Right lobe of liver (tissue), 6 donors: ENCODE measurements around the gene THADA. TPM values are rescaled to one million over a fixed set of nuclear protein-coding genes. Genes with fewer than 3 reads are reported as not detected.

Experiments
- ATAC-seq, 4 donors: fragments of 200-7000 bp; cut with Tn5 transposase; one replicate each; pipeline ENCODE4 v1.9.1; 2020; ENCODE audit warnings: mild to moderate bottlenecking in 4 of 4, moderate library complexity in 4 of 4
- DNase-seq, 3 donors: peaks; one replicate each; pipeline ENCODE4 v3.0.0-alpha.2; 2020
- H3K27ac ChIP-seq, 3 donors: fragments of 200-600 bp; one replicate each; pipeline ENCODE4 v1.8.0; 2022
- H3K27me3 ChIP-seq, 2 donors: fragments of 200-600 bp; one replicate each; pipeline ENCODE4 v1.8.0; 2022
- H3K36me3 ChIP-seq, 4 donors: fragments of 200-600 bp; sonication (generic) in 1 of 4; one replicate each; pipeline versions ENCODE4 v1.5.1 to v1.8.0; 2017 to 2022; ENCODE audit warnings: control low read depth in 1 of 4
- H3K4me1 ChIP-seq, 4 donors: fragments of 200-600 bp; sonication (generic) in 1 of 4; one replicate each; pipeline versions ENCODE4 v1.5.1 to v1.8.0; 2017 to 2022; ENCODE audit warnings: control low read depth in 1 of 4
- H3K4me3 ChIP-seq, 3 donors: fragments of 200-600 bp; one replicate each; pipeline ENCODE4 v1.8.0; 2022
- H3K9me3 ChIP-seq, 4 donors: fragments of 200-600 bp; sonication (generic) in 1 of 4; one replicate each; pipeline versions ENCODE4 v1.5.1 to v1.8.0; 2017 to 2022; ENCODE audit warnings: control low read depth in 1 of 4
- POLR2A ChIP-seq: fragments of 450-650 bp; IDR thresholded peaks from one replicate; pipeline ENCODE4 v1.6.1; 2017; ENCODE audit warnings: antibody characterized with exemption, mild to moderate bottlenecking
- WGBS: methylation state at CpG from one replicate; pipeline ENCODE4 v1.1.6; 2018; ENCODE audit warnings: low coverage, low lambda C conversion rate; ENCODE audit not compliant: insufficient coverage; ENCODE audit errors: missing lambda C conversion rate; 5-methylcytosine and 5-hydroxymethylcytosine counted together
- intact Hi-C, 2 donors: fragments of 100-400 bp; cut with DNase I; formaldehyde crosslinking; loops; one replicate each; pipeline versions ENCODE4 v1.11.2 to v1.14.1; 2022
- total RNA-seq, 6 experiments: library from RNA; depleted of rRNA in 2 of 6; stranded (reverse); fragments of >200 nt in 2 of 6; fragmentation: NEBNext Ultra II Directional in 3 of 6; extraction: Animal tissue kit (Norgen Biotek cat#: 25700) in 3 of 6; gene quantifications; one replicate each; pipeline versions ENCODE4 v1.1.0 to v1.2.4, GENCODE V29; 2016 to 2023
- TF ChIP-seq, protein P1 (sequence below), 4 donors: fragments of 200-600 bp in 3 of 4; fragments of 450-650 bp in 1 of 4; IDR thresholded peaks; one replicate each; pipeline versions ENCODE4 v1.5.1 to v1.8.0; 2016 to 2022; ENCODE audit warnings: antibody characterized with exemption in 4 of 4, mild to moderate bottlenecking in 2 of 4
- donor health status: DM: no; HTN: yes; CAD: no.
- donor health status: DM: no; HTN: no; CAD: no.
- donor health status: DM: no; HTN: no; CAD: no.
- donor health status: DM: no; HTN: yes; CAD: no.
- donor health status: DM: no; HTN: yes; CAD: no.

Gene THADA
- total RNA-seq, 6 experiments from 2014 or later = 12.2 to 21.6 (median 14.0) TPM

DNA sequence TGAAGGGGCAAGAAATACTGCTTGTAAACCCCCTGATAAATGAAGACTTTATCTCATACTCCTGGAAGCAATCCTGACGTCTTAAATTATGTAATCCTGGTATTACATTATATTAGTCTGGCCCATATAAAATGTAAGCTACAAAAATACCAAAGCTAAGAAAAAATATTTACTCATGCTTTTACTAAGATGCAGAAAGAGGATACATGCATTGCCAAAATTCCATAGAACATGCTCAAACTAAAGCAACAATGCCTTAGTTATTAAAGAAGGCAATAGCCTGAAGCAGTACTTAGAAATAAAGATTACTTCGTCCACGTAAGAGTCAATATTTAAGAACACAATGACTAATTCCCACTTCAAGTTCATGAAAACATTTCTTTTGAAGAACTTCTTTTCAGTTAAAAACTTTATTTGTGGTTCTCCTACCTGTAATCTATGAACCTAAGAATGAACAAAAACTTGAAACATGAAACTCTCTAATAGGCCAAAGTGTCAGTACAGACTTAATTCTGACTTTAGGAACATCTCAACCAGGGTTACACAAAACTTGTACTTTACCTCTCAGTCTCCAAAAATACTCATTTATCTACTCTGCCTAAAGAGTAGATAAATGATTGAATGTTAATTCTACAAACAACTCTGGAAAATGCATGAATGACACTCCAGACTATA is 117.3 kb downstream of the THADA start:
- intact Hi-C loops = no loop called here
- Histone ChIP-seq H3K36me3 (no peaks in the 10 kb centered on the region), H3K27ac (no peak overlapping the region), H3K9me3 (no peaks in the 10 kb centered on the region), H3K4me3 (no peak overlapping the region), H3K27me3 (no peaks in the 10 kb centered on the region), H3K4me1 (peaks cover 0 to 9% (median 3%) of the 10 kb centered on the region in 4 donors)
- no peak for DNase-seq
- no peak for ATAC-seq
- 72% methylated on average over 3 of the region's 3 CpGs for WGBS
- TF ChIP-seq, protein P1, sequence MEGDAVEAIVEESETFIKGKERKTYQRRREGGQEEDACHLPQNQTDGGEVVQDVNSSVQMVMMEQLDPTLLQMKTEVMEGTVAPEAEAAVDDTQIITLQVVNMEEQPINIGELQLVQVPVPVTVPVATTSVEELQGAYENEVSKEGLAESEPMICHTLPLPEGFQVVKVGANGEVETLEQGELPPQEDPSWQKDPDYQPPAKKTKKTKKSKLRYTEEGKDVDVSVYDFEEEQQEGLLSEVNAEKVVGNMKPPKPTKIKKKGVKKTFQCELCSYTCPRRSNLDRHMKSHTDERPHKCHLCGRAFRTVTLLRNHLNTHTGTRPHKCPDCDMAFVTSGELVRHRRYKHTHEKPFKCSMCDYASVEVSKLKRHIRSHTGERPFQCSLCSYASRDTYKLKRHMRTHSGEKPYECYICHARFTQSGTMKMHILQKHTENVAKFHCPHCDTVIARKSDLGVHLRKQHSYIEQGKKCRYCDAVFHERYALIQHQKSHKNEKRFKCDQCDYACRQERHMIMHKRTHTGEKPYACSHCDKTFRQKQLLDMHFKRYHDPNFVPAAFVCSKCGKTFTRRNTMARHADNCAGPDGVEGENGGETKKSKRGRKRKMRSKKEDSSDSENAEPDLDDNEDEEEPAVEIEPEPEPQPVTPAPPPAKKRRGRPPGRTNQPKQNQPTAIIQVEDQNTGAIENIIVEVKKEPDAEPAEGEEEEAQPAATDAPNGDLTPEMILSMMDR (IDR thresholded peaks at IDR 0.05) = no peak
- no peak for TF ChIP-seq POLR2A

DNA sequence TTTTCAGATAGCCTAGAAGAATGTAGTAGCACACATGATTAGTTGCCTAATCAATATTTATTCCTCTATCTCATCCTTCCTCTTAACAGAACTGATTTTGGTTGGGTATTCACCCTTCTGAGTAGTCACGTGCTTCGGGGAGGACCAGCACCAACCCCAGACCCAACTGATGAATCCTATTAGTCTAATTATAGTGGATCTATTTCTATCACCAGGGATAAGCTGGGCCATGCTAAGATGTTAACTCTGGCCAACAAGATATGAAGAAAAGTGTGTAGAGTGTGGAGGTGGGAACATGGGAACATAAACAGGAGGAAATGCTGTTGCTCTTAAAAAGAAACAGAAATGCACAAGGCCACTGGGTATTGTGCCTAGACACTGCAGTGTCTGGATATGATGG is 119.9 kb downstream of the THADA start:
- H3K27me3 ChIP-seq = no peaks in the 10 kb centered on the region
- no peak overlapping the region for H3K27ac ChIP-seq
- H3K4me1 ChIP-seq = no peaks in the 10 kb centered on the region
- WGBS = 95% methylated on average over 2 of the region's 2 CpGs
- ATAC-seq (no peak), DNase-seq (no peak)
- H3K4me3 ChIP-seq = no peak overlapping the region
- H3K36me3 ChIP-seq = no peaks in the 10 kb centered on the region
- H3K9me3 ChIP-seq = no peaks in the 10 kb centered on the region
- TF ChIP-seq POLR2A = no peak
- TF ChIP-seq, protein P1 (IDR thresholded peaks at IDR 0.05) = no peak
- intact Hi-C loops = no loop called here

DNA sequence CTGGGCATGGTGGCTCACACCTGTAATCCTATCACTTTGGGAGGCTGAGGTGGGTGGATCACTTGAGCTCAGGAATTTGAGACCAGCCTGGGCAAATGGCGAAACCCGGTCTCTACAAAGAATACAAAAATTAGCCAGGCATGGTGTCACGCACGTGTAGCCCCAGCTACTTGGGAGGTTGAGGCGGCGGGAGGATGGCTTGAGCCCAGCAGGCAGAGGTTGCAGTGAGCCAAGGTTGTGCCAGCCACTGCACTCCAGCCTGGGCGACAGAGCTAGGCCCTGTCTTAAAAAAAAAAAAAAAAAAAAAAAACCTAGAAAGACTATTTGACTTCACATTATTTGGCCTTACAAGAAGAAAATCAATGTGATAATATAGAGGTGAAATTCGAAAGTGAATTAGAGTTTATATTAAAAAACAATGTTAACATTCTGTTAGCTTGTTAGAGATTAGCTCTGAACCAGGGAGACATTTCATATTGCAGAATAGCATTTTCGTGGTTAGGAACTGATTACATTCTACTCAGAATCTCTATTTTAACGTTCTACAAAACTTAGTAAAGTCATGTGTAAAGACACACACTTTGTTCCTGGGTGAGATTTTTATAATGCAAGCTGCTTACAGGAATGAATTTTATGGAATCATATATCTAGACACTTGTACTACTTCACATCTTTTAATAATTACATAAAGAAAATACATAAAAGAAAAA is 120.5 kb downstream of the THADA start:
- 85% methylated on average over 5 of the region's 10 CpGs for WGBS
- Histone ChIP-seq H3K36me3 (no peaks in the 10 kb centered on the region), H3K4me1 (no peaks in the 10 kb centered on the region), H3K4me3 (no peak overlapping the region), H3K9me3 (no peaks in the 10 kb centered on the region), H3K27ac (no peak overlapping the region), H3K27me3 (no peaks in the 10 kb centered on the region)
- DNase-seq (no peak), ATAC-seq (no peak)
- intact Hi-C loops = no loop called here
- TF ChIP-seq, protein P1 (IDR thresholded peaks at IDR 0.05) = no peak
- no peak for TF ChIP-seq POLR2A

DNA sequence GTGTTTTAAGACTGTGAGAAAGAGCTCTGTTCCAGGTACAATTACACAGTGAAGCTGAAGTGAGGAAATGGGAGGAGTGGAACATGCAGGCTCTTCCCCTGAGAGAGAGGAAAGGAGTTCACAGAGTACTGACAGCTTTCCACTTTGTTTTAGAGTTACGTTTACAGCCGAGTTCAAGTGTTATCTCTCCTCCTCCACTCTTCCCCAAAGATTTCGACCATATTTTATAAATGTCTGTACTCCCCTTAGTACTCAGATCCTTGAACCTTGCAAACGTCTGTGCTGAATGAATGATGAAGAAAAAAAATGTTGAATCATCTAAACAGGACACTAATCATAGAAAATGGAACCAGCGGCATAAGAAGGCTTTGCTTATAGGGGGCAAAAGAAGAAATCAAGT is 121.6 kb downstream of the THADA start:
- no peak for TF ChIP-seq POLR2A
- intact Hi-C loops = no loop called here
- H3K9me3 ChIP-seq = no peaks in the 10 kb centered on the region
- 80% methylated on average over 5 of the region's 5 CpGs for WGBS
- H3K27ac ChIP-seq = no peak overlapping the region
- no peak for DNase-seq
- no peaks in the 10 kb centered on the region for H3K27me3 ChIP-seq
- no peak for ATAC-seq
- no peaks in the 10 kb centered on the region for H3K4me1 ChIP-seq
- H3K36me3 ChIP-seq = no peaks in the 10 kb centered on the region
- no peak overlapping the region for H3K4me3 ChIP-seq

DNA sequence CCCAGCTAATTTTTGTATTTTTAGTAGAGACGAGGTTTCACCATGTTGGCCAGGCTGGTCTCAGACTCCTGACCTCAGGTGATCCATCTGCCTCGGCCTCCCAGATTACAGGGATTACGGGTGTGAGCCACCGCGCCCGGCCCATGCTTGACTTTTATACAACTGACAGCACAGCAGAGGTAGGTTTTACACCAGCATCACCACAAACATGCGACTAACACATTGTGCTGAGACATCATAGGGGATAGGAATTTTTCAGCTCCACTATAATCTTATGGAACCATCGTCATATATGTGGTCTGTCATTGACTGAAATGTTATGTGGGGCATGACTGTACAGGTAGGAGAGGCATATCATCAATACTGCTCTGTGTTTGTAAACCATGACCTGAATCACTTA is 122.1 kb downstream of the THADA start:
- Histone ChIP-seq H3K9me3 (no peaks in the 10 kb centered on the region), H3K4me3 (no peak overlapping the region), H3K27me3 (no peaks in the 10 kb centered on the region), H3K27ac (no peak overlapping the region), H3K36me3 (no peaks in the 10 kb centered on the region), H3K4me1 (no peaks in the 10 kb centered on the region)
- intact Hi-C loops = no loop called here
- ATAC-seq = no peak
- TF ChIP-seq POLR2A = no peak
- TF ChIP-seq, protein P1 (IDR thresholded peaks at IDR 0.05) = no peak
- DNase-seq = no peak
- WGBS = 100% methylated on average over 3 of the region's 8 CpGs
